SK-N-SH (cell line): ENCODE measurements around the gene VIPAS39. TPM values are rescaled to one million over a fixed set of nuclear protein-coding genes. Genes with fewer than 3 reads are reported as not detected.

ENCODE experiments used
- CTCF ChIA-PET: fragments of 300-600, 350-600 bp; formaldehyde crosslinking; extraction: SDS; loops from one replicate; lab custom pipeline; 2021; lab: Yijun Ruan, JAX
- POLR2A ChIA-PET: fragments of 350-600 bp; sonication (Branson Sonifier 250); formaldehyde crosslinking; extraction: SDS; loops from one replicate; lab custom pipeline; 2020; ENCODE audit warnings: antibody characterized with exemption, inconsistent platforms; lab: Yijun Ruan, JAX
- DNase-seq: peaks from one replicate; pipeline ENCODE4 v3.0.0; 2012
- H2AFZ ChIP-seq: fragments of 200-600 bp; sonication (generic); 2 replicates; pipeline ENCODE4 v1.8.1; 2016; ENCODE audit warnings: antibody characterized with exemption, mild to moderate bottlenecking, low read depth
- H3F3A ChIP-seq: fragments of 200-600 bp; sonication (generic); replicated peaks from 2 replicates; pipeline ENCODE3; 2016; ENCODE audit warnings: antibody characterized with exemption, mild to moderate bottlenecking; ENCODE audit not compliant: insufficient read depth
- H3K27ac ChIP-seq, 2 experiments: fragments of 200-500 bp in 1 of 2; fragments of 200-600 bp in 1 of 2; sonication (Bioruptor generic) in 1 of 2; sonication (generic), shearing (Covaris generic) in 1 of 2; 2 replicates each; pipeline versions ENCODE4 v1.5.1 to v1.6.1; 2014 to 2016; ENCODE audit warnings: low read depth in 2 of 2, inconsistent platforms in 1 of 2, low read length in 1 of 2, mild to moderate bottlenecking in 1 of 2, mixed read lengths in 1 of 2
- H3K27me3 ChIP-seq: fragments of 200-600 bp; sonication (generic), shearing (Covaris generic); 2 replicates; pipeline ENCODE4 v1.6.1; 2016; ENCODE audit warnings: mixed run types; ENCODE audit not compliant: insufficient read depth
- H3K36me3 ChIP-seq, 2 experiments: fragments of 200-500 bp in 1 of 2; fragments of 200-600 bp in 1 of 2; sonication (Bioruptor generic) in 1 of 2; sonication (generic) in 1 of 2; replicated peaks in 1 of 2; 2 replicates each; pipeline versions ENCODE3 to v1.5.1; 2014 to 2016; ENCODE audit warnings: low read length in 1 of 2, mild to moderate bottlenecking in 1 of 2; ENCODE audit not compliant: insufficient read depth in 2 of 2, control insufficient read depth in 1 of 2
- H3K4me1 ChIP-seq, 2 experiments: fragments of 200-500 bp in 1 of 2; fragments of 200-600 bp in 1 of 2; sonication (Bioruptor generic) in 1 of 2; sonication (generic), shearing (Covaris generic) in 1 of 2; 2 replicates each; pipeline versions ENCODE4 v1.5.1 to v1.6.1; 2014 to 2016; ENCODE audit warnings: low read depth in 1 of 2, low read length in 1 of 2, mixed run types in 1 of 2; ENCODE audit not compliant: insufficient read depth in 2 of 2, control insufficient read depth in 1 of 2
- H3K4me2 ChIP-seq: fragments of 200-600 bp; sonication (generic), shearing (Covaris generic); 2 replicates; pipeline ENCODE4 v1.6.1; 2017; ENCODE audit warnings: mixed run types
- H3K4me3 ChIP-seq, 2 experiments: fragments of 200-500 bp in 1 of 2; fragments of 200-600 bp in 1 of 2; sonication (Bioruptor generic) in 1 of 2; sonication (generic), shearing (Covaris generic) in 1 of 2; 2 replicates each; pipeline versions ENCODE4 v1.5.1 to v1.8.1; 2014 to 2016; ENCODE audit warnings: low read depth in 2 of 2, inconsistent platforms in 1 of 2, low read length in 1 of 2, mild to moderate bottlenecking in 1 of 2, mixed read lengths in 1 of 2, moderate library complexity in 1 of 2
- H3K79me2 ChIP-seq: fragments of 200-600 bp; sonication (generic); 2 replicates; pipeline ENCODE4 v1.8.1; 2017; ENCODE audit warnings: mild to moderate bottlenecking; ENCODE audit not compliant: insufficient read depth
- H3K9ac ChIP-seq: fragments of 200-600 bp; sonication (generic); 2 replicates; pipeline ENCODE4 v1.6.1; 2017; ENCODE audit warnings: mixed run types
- H3K9me2 ChIP-seq: fragments of 200-600 bp; sonication (generic); 2 replicates; pipeline ENCODE4 v1.6.1; 2017; ENCODE audit warnings: mixed run types
- H3K9me3 ChIP-seq: fragments of 200-600 bp; sonication (generic); 2 replicates; pipeline ENCODE4 v1.6.1; 2017; ENCODE audit warnings: mixed run types, mild to moderate bottlenecking, moderate library complexity
- H4K20me1 ChIP-seq: fragments of 200-600 bp; sonication (generic); 2 replicates; pipeline ENCODE4 v1.6.1; 2017; ENCODE audit warnings: mild to moderate bottlenecking, mixed run types; ENCODE audit not compliant: insufficient read depth
- CHD2 ChIP-seq: fragments of 150-350 bp; IDR thresholded peaks from 2 replicates; pipeline ENCODE4 v1.6.1; 2018; ENCODE audit warnings: low read length; ENCODE audit not compliant: partially characterized antibody
- ELF1 ChIP-seq: IDR thresholded peaks from 2 replicates; pipeline ENCODE4 v1.4.0; 2012
- EP300 ChIP-seq, 2 experiments: IDR thresholded peaks; 2 replicates each; pipeline versions ENCODE4 v1.4.0 to v1.6.1; 2012; ENCODE audit warnings: borderline replicate concordance in 1 of 2, low read depth in 1 of 2, low read length in 1 of 2
- EZH2phosphoT487 ChIP-seq: fragments of 200-600 bp; sonication (generic); IDR thresholded peaks from 2 replicates; pipeline ENCODE4 v1.6.1; 2017; ENCODE audit warnings: low read depth, mixed run types, mild to moderate bottlenecking, antibody characterized with exemption, moderate library complexity, borderline replicate concordance
- FOXM1 ChIP-seq: IDR thresholded peaks from 2 replicates; pipeline ENCODE4 v1.4.0; 2012; ENCODE audit warnings: low read depth, mild to moderate bottlenecking
- GABPA ChIP-seq: IDR thresholded peaks from 2 replicates; pipeline ENCODE4 v1.4.0; 2012; ENCODE audit warnings: low read depth, mild to moderate bottlenecking
- JUND ChIP-seq: IDR thresholded peaks from 2 replicates; pipeline ENCODE4 v1.4.0; 2012
- MXI1 ChIP-seq: IDR thresholded peaks from 2 replicates; pipeline ENCODE4 v1.6.1; 2012; ENCODE audit warnings: mild to moderate bottlenecking, low read depth, low read length, improper control_type of control experiment
- NRF1 ChIP-seq: IDR thresholded peaks from 2 replicates; pipeline ENCODE4 v1.6.1; 2012; ENCODE audit warnings: low read depth, mild to moderate bottlenecking, low read length
- RAD21 ChIP-seq: IDR thresholded peaks from 2 replicates; pipeline ENCODE4 v1.6.1; 2012; ENCODE audit warnings: mild to moderate bottlenecking, low read length
- RCOR1 ChIP-seq: fragments of 150-350 bp; IDR thresholded peaks from 2 replicates; pipeline ENCODE4 v1.6.1; 2017; ENCODE audit warnings: antibody characterized with exemption, low read length
- TAF1 ChIP-seq: IDR thresholded peaks from 2 replicates; pipeline ENCODE4 v1.6.1; 2012; ENCODE audit warnings: low read depth, mild to moderate bottlenecking, low read length, moderate library complexity, borderline replicate concordance
- TCF12 ChIP-seq: IDR thresholded peaks from 2 replicates; pipeline ENCODE4 v1.4.0; 2012
- TEAD4 ChIP-seq: IDR thresholded peaks from 2 replicates; pipeline ENCODE4 v1.4.0; 2012; ENCODE audit warnings: mild to moderate bottlenecking, borderline replicate concordance; ENCODE audit not compliant: insufficient read depth
- WGBS: methylation state at CpG from one replicate; pipeline ENCODE4 v1.1.6; 2017; ENCODE audit warnings: low lambda C conversion rate; 5-methylcytosine and 5-hydroxymethylcytosine counted together
- polyA plus RNA-seq, 3 experiments: library from polyadenylated mRNA; depleted of rRNA; stranded (reverse); fragments of >200 nt; gene quantifications; 2 replicates each; pipeline ENCODE4 v1.2.3, GENCODE V29; 2012
- TF ChIP-seq, protein P1 (sequence below): fragments of 200-600 bp; sonication (generic); IDR thresholded peaks from 2 replicates; pipeline ENCODE4 v1.6.1; 2017; ENCODE audit warnings: antibody characterized with exemption, mild to moderate bottlenecking, moderate library complexity
- TF ChIP-seq, protein P2 (sequence below): IDR thresholded peaks from 2 replicates; pipeline ENCODE4 v1.4.0; 2012; ENCODE audit warnings: low read depth, borderline replicate concordance
- TF ChIP-seq, protein P3 (sequence below): IDR thresholded peaks from 2 replicates; pipeline ENCODE4 v1.4.0; 2012; ENCODE audit warnings: low read depth, borderline replicate concordance
- TF ChIP-seq, protein P4 (sequence below): IDR thresholded peaks from 2 replicates; pipeline ENCODE4 v1.4.0; 2012; ENCODE audit warnings: low read depth
- TF ChIP-seq, protein P5 (sequence below): IDR thresholded peaks from 2 replicates; pipeline ENCODE4; 2012
- TF ChIP-seq, protein P6 (sequence below): fragments of 150-350 bp; IDR thresholded peaks from 2 replicates; pipeline ENCODE4 v1.6.1; 2017; ENCODE audit warnings: antibody characterized with exemption, low read length, low read depth, borderline replicate concordance

Gene VIPAS39
- polyA plus RNA-seq, 1 of the 3 experiments (the other 2 are of a cell fraction) = 20.8 TPM

DNA sequence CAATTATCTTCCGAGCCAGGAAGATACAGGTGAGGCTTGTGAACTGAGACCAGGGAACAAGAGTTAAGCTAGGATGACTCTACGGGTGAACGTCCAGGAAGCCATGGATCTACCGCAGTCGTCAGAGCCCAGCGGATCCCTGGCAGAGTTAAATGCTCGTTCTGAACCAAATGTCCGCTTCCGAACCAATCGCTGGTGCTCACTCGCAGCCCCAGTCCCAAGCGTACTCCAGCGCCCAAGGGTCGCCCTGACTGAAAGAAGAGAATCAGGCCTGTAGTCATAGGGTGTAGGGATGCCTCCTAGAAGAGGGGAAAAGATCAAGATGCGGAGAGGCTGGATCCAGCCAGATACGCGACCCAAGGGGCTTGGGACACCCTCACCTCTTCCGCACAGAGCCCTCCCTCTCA is 283 bp downstream of the VIPAS39 start:
- Histone ChIP-seq H3K36me3 (peaks cover 28 to 36% of the 10 kb centered on the region in 2 experiments), H3F3A (peaks cover 4% of the 10 kb centered on the region), H3K79me2 (peaks cover 75% of the 10 kb centered on the region), H3K9me2 (no peaks in the 10 kb centered on the region)
- peak; percentile 46 for DNase-seq
- POLR2A ChIA-PET = interaction anchor here (0.8 to 1.0 kb wide), 3 partner anchors 67 to 136 kb away, joined by 4 to 7 read pairs (median 6); partner anchors contain the start of genes GSTZ1, POMT2, SAMD15 and TMED8
- CTCF ChIA-PET = interaction anchor here (1.0 kb wide), 1 partner anchor 31 kb away, joined by 3 read pairs; no protein-coding TSS in a partner anchor
- TF ChIP-seq, protein P1, sequence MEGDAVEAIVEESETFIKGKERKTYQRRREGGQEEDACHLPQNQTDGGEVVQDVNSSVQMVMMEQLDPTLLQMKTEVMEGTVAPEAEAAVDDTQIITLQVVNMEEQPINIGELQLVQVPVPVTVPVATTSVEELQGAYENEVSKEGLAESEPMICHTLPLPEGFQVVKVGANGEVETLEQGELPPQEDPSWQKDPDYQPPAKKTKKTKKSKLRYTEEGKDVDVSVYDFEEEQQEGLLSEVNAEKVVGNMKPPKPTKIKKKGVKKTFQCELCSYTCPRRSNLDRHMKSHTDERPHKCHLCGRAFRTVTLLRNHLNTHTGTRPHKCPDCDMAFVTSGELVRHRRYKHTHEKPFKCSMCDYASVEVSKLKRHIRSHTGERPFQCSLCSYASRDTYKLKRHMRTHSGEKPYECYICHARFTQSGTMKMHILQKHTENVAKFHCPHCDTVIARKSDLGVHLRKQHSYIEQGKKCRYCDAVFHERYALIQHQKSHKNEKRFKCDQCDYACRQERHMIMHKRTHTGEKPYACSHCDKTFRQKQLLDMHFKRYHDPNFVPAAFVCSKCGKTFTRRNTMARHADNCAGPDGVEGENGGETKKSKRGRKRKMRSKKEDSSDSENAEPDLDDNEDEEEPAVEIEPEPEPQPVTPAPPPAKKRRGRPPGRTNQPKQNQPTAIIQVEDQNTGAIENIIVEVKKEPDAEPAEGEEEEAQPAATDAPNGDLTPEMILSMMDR = peak; percentile 12; the same call in 1 of the 2 replicates
- TF ChIP-seq ELF1 = no peak
- TF ChIP-seq, all 33 proteins: peak for 1
- H3K9ac ChIP-seq = peak overlapping the region; percentile 88
- H2AFZ ChIP-seq = peak overlapping the region; percentile 62
- no peaks in the 10 kb centered on the region for H3K9me3 ChIP-seq
- peak overlapping the region; percentile 81 for H3K4me2 ChIP-seq
- peak overlapping the region; percentile 92 to 93 for H3K27ac ChIP-seq
- H4K20me1 ChIP-seq = peaks cover 13% of the 10 kb centered on the region
- peaks cover 12% of the 10 kb centered on the region in 2 experiments; a peak in 3 of 4 replicates for H3K4me1 ChIP-seq
- H3K27me3 ChIP-seq = no peaks in the 10 kb centered on the region
- peak overlapping the region; percentile 96 to 99 for H3K4me3 ChIP-seq
- WGBS = under 1% methylated on average over 17 of the region's 18 CpGs

DNA sequence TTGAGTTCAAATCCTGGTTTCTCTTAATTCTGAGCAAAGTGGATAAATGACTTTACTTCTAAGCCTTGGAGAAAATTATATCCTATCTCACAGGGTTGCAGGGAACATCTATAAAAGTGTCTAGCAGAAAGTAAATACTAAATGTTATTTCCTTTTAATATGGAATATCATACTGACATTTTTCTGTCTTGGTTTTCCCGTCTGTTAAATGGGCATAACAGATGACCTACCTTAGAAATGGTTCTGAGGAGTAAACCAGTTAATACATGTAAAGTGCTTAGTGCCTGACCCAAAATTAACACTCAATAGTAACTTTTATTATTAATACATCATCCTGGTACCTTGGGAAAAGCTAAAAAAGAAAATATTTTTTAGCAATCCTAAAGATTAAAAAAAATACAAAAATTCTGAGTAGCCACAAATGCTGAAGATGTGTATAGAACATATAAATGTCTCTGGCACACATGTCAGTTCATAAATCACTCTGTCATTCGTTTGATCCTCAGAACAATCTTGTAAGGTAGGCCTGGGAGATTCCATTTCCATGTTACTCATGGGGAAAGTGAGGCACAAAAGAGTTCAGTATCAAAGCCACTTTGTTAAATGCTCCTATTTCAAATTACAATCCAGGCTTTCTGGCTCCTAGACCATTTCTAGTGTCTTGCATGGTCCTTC is 1.3 kb downstream of the VIPAS39 start:
- Histone ChIP-seq H3K4me1 (peaks cover 12% of the 10 kb centered on the region in 2 experiments; a peak in 3 of 4 replicates), H3K27me3 (no peaks in the 10 kb centered on the region), H3K9ac (peak overlapping the region; percentile 88), H3F3A (peaks cover 4% of the 10 kb centered on the region), H3K9me2 (no peaks in the 10 kb centered on the region), H2AFZ (no peak overlapping the region), H3K27ac (no peak overlapping the region), H3K36me3 (peaks cover 28 to 35% of the 10 kb centered on the region in 2 experiments), H3K79me2 (peaks cover 67% of the 10 kb centered on the region), H3K4me2 (peak overlapping the region; percentile 81), H3K9me3 (no peaks in the 10 kb centered on the region), H3K4me3 (peak overlapping the region; percentile 96 to 99), H4K20me1 (peaks cover 13% of the 10 kb centered on the region)
- ChIA-PET CTCF (no interaction called here), POLR2A (interaction anchor here (1.0 kb wide), 1 partner anchor 68 kb away, joined by 7 read pairs; no protein-coding TSS in a partner anchor)
- 60% methylated on average over 2 of the region's 2 CpGs for WGBS
- DNase-seq = no peak
- no peak for TF ChIP-seq GABPA
- TF ChIP-seq NRF1 = no peak
- no peak for TF ChIP-seq FOXM1
- no peak for TF ChIP-seq TCF12
- TF ChIP-seq MXI1 = no peak
- TF ChIP-seq CHD2 = no peak
- TF ChIP-seq, protein P2, sequence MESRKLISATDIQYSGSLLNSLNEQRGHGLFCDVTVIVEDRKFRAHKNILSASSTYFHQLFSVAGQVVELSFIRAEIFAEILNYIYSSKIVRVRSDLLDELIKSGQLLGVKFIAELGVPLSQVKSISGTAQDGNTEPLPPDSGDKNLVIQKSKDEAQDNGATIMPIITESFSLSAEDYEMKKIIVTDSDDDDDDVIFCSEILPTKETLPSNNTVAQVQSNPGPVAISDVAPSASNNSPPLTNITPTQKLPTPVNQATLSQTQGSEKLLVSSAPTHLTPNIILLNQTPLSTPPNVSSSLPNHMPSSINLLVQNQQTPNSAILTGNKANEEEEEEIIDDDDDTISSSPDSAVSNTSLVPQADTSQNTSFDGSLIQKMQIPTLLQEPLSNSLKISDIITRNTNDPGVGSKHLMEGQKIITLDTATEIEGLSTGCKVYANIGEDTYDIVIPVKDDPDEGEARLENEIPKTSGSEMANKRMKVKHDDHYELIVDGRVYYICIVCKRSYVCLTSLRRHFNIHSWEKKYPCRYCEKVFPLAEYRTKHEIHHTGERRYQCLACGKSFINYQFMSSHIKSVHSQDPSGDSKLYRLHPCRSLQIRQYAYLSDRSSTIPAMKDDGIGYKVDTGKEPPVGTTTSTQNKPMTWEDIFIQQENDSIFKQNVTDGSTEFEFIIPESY = no peak
- TF ChIP-seq, protein P3, sequence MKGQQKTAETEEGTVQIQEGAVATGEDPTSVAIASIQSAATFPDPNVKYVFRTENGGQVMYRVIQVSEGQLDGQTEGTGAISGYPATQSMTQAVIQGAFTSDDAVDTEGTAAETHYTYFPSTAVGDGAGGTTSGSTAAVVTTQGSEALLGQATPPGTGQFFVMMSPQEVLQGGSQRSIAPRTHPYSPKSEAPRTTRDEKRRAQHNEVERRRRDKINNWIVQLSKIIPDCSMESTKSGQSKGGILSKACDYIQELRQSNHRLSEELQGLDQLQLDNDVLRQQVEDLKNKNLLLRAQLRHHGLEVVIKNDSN = no peak
- TF ChIP-seq, protein P4, sequence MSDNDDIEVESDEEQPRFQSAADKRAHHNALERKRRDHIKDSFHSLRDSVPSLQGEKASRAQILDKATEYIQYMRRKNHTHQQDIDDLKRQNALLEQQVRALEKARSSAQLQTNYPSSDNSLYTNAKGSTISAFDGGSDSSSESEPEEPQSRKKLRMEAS = no peak
- no peak for TF ChIP-seq RCOR1
- no peak for TF ChIP-seq TAF1
- no peak for TF ChIP-seq JUND
- TF ChIP-seq EZH2phosphoT487 = no peak
- no peak for TF ChIP-seq RAD21
- TF ChIP-seq, protein P5, sequence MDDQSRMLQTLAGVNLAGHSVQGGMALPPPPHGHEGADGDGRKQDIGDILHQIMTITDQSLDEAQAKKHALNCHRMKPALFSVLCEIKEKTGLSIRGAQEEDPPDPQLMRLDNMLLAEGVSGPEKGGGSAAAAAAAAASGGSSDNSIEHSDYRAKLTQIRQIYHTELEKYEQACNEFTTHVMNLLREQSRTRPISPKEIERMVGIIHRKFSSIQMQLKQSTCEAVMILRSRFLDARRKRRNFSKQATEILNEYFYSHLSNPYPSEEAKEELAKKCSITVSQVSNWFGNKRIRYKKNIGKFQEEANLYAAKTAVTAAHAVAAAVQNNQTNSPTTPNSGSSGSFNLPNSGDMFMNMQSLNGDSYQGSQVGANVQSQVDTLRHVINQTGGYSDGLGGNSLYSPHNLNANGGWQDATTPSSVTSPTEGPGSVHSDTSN = no peak
- TF ChIP-seq, protein P6, sequence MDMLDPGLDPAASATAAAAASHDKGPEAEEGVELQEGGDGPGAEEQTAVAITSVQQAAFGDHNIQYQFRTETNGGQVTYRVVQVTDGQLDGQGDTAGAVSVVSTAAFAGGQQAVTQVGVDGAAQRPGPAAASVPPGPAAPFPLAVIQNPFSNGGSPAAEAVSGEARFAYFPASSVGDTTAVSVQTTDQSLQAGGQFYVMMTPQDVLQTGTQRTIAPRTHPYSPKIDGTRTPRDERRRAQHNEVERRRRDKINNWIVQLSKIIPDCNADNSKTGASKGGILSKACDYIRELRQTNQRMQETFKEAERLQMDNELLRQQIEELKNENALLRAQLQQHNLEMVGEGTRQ = no peak
- no peak for TF ChIP-seq ELF1
- no peak for TF ChIP-seq TEAD4
- no peak for TF ChIP-seq EP300 (IDR thresholded peaks at IDR 0.05; ENCODE audit: borderline replicate concordance in 1 of 2, low read depth in 1 of 2, low read length in 1 of 2)
